Stimulated activated CD8-positive, alpha-beta memory T cell treated with anti-CD3 and anti-CD28 coated beads, Interleukin-2, amount 100 ng/mL, for 1 hour (primary cell): Measurements from ENCODE around the gene GARRE1.
"Not testable (repeated sequence)": the region's sequence is repeated elsewhere in the genome, so short reads cannot be mapped to it uniquely, and the experiment has no call there.

ENCODE experiments used
- DNase-seq, 2 donors: peaks; one replicate each; pipeline ENCODE4 v3.0.0-alpha.2; 2020; ENCODE audit warnings: low read depth in 2 of 2

GARRE1 gene

DNA sequence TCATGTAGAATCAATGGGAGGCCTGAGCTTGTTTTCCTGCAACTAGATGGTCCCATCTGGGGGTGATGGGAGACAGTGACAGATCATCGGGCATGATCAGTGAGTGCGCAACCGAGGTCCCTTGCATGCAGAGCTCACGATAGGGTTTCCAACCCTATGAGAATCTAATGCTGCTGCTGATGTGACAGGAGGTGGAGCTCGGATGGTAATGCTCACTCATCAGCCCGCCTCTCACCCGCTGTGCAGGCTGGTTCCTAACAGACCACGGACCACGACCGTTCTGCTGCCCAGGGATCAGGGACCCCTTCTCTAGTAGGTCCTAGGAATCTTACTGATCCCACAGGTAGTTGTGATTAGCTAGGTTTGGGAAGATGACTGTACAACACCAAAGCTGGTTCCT is 23.5 kb upstream of the GARRE1 start:
- no peak for DNase-seq

DNA sequence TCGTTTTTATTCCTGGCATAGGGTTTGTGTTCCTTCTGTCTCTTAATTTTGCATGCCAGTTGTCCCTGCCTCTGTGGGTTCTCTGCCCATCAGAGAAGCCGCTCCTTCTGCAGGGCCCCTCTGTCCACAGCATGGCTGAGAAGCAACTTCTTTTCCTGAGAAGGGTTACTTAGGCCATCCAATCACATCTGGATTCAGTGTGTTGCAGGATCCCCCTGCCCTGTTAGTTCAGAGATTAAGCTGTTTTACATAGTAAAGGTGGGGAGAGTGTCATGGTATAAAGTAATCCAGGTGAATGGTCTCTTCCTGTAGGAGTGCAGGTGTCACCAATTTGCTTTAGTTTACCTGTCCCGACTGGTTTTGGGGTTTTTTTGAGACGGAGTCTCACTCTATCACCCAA is 22.9 kb upstream of the GARRE1 start:
- no peak for DNase-seq

DNA sequence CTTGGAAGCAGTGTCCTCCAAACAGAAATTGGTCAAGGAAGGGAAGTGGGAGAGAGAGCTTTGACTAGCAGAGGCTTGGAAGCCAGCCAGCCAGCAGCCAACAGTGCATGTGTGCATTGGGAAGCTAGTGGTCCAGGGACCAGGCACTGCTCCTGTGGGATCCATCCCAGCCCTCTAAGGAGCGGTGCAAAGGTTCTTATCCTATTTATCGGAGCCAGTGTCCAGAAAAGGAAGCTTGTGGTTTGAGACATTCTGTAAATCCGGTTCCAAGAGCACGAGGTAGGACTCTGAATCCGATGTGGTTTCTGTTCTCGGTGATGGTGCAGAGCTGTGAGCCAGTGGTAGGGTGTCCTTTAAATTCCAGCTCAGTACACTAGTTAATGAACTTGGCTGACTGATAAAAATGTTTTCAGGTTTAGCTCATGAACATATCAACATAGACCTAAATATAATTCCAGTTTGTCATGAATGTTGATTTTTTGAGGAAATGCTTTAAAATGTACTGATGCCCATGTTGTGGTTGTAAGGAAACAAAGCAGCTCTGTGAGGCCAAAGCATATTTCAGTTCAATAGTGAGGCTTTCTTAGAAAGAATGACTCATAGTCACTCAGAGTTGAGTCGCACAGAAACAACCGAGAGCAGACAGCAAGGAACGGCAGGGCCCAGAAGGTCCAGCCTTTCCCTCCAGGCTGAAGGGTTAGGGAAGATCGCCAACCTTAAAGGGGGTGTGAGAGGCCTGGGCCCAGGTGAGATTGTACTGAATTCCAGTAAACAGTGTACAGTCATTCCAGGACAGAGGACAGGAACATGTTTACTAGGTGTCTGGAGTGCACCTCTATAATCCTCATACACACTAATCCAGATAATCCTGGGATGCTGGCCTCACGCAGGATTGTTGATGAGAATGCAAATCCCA is 21.5 kb upstream of the GARRE1 start:
- no peak for DNase-seq

DNA sequence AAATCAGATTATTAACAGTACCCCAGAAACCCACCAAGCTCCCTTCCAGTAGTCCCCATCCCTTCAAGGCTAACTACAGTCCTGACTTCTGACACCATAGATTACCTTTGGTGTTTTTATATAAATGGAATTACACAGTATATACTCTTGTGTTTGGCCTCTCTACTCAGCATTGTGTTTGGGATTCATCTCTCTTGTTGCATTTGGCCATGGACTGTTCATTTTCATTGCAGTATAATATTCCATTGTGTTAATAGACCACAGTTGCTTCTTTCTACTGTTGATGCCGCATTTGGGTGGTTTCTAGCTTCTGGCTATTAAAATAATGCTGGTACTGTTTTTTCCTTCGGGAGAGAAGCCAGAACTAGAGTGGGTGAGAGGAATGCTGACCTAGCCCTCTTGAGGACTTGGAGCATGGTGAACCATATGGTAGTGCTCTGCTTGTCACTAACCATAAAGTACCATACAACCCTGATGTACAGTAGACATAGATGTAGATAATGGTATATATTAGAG is 18.9 kb upstream of the GARRE1 start:
- DNase-seq: no peak

DNA sequence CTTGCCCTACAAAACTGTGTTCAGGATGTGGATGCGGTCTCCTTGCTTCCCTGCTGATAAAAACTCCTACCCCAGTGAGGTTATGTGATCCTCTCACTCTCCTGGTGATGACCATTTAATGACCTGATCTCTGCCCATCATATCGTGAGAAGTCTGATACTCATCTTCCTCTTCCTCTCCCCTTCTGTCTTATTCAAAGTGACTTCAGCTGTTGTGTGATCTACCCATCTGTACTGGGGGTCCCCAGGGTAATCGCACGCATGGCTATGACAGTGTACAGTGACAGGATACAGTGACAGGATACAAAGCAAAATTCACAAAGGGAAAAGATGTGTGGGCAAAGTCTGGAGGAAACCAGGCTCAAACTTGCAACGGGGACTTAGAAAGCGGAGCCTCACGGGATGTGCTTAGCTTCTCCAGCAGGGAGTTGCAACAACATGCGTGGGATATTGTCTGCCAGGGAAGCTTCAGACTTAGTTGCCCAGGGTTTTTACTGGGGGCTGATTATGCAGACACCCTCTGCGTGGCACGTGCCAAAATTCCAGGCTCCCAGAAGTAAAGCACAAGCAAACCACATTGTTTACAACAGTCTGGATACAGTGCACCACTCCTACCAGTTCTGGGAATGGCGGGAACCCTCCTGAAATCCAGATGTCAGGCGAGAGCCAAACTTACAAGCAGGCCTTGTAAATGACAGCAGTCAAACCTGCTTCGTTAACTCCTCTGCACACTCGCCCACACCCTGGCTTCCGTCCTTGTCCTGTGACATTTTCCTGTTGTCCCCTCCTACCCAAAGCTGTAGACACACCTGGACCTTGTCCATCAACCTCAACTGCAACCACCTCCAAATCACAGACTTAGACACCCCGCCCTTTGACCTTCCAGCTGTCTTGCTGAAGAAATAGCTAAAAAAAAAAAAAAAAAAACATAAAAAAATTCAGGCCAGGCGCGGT is 18.0 kb upstream of the GARRE1 start:
- no peak for DNase-seq

DNA sequence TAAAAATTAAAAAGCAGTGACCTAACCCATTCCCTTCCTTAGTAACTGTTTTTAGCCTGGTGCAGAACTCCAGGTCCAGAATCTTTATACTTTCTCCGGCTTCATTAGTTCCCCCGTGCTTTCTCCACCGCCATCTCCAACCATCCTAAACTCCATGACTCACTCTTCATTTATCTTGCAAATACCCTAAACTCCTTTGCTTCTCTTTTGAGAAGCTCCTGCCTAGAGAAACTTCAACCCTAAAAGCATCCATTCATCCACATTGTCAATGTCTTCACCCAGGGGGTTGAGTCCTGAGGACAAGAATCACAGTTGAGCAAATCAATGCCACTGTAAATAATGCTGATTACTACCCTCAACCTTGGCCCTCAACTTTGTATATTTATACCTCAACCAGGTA is 17.1 kb upstream of the GARRE1 start:
- DNase-seq: no peak

DNA sequence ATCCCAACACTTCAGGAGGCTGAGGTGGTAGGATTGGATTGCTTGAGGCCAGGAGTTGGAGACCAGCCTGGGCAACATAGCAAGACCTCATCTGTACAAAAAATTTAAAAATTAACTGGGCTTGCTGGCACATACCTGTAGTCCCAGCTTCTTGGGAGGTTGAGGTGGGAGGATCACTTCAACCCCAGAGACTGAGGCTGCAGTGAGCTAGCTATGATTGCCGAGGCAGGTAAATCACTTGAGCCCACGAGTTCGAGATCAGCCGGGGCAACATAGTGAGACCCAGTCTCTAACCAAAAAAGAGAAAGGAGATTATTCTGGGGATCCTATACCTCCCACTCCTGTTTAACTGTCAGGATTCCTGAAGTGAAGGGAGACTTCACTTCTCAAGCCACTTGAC is 16.4 kb upstream of the GARRE1 start:
- DNase-seq: no peak

DNA sequence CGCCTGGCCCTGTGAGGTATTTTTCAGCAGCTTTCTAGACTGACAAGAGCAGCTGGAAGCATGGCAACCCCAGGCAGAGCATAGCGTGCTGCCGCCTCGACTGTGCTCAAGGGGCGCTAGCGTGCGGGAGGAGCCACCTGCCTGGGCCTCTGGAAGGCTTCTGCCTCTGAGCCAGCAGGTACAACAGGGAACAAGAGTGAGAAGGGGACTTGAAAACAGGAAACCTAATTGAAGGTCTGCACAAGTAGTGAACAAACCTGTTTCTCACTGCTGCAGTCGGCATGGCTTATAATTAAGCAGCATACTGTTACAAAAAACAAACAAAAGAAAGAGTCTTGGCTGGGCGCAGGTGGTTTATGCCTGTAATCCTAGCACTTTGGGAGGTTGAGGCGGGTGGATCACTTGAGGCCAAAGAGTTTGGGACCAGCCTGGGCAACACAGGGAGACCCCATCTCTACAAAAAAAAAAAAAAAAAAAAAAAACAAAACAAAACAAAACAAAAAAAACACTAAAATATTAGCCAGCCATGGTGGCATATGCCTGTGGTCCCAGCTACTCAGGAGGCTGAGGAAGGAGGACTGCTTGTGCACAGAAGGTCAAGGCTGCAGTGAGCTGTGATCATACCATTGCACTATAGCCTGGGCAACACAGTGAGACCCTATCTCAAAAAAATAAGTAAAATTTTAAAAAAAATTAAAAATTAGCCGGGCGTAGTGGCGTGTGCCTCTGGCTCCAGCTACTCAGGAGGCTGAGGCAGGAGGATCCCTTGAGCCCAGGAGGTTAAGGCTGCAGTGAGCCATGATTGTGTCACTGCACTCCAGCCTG is 12.6 kb upstream of the GARRE1 start:
- DNase-seq: no peak

DNA sequence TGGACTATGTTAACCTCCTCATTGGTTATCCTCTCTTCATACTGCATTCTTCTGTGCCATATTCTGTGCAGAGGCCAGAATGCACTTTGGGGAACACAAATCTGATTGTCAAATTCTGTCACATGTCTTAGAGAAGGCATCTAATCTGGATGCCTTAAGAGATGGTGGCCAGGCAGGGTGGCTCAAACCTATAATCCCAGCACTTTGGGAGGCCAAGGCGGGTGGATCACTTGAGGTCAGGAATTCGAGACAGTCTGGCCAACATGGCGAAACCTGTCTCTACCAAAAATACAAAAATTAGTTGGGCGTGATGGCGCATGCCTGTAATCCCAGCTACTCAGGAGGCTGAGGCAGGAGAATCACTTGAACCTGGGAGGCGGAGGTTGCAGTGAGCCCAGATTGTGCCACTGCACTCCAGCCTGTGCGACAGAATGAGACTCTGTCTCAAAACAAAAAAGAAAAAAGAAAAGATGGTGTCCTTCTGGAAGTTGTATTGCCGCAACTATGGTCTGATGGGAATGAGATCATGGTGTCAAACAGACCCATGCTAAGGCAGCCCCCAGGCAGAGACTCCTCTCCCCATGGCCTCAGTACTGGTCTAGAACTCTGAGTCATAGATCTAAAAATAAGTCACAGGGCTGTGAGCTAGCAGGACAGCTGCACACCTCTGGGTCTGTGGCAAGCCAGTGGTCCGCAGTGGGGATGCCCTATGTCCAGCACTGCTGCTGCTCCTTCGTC is 11.0 kb upstream of the GARRE1 start:
- DNase-seq: not testable (repeated sequence)

DNA sequence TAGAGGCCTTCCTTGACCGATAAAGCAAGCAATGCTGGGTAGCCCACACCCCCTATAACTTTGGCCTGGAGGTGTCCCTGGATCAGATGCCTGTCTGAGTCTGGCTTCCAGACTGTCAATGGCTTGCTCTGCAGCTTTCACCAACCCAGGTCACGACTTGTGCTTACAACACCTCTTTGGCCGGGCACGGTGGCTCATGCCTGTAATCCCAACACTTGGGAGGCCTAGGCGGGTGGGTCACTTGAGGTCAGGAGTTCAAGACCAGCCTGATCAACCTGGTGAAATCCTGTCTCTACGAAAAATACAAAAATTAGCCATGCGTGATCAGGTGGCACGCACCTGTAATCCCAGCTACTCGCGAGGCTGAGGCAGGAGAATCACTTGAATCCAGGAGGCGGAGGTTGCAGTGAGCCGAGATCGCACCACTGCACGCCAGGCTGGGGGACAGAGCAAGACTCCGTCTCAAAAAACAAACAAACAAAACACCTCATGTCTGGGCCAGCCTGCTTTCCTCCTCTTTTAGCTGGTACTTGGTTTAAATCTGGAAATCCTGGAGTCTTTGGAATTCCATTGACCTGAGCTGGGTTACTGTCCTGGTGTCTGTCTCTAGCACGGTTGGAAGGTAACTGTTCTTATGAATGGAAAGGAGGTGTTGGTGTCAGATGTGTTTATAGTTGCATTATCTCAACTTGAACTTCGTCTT is 10.3 kb upstream of the GARRE1 start:
- no peak for DNase-seq

DNA sequence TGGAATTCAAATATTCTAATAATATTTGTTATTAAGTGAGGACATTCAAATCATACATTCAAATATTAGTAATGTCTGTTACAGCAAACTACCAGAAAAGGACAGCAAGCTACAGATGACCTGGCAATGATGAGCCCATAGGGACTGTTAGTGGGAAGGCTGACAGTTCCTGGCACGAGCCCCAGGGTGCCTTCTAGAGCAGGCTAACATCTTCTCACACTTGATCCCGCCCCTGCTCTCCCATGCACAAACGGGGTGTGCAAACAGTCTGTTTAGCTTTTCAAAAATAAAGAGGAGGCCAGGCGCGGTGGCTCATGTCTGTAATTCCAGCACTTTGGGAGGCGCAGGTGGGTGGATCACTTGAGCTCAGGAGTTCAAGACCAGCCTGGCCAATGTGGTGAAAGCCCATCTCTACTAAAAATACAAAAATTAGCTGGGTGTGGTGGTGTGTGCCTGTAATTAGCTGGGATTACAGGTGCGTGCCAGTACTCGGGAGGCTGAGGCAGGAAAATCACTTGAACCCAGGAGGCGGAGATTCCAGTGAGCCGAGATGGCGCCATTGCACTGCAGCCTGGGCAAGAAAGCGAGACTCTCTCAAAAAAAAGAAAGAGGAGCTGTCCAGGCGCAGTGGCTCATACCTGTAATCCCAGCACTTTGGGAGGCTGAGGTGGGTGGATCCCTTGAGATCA is 9.6 kb upstream of the GARRE1 start:
- DNase-seq: no peak

DNA sequence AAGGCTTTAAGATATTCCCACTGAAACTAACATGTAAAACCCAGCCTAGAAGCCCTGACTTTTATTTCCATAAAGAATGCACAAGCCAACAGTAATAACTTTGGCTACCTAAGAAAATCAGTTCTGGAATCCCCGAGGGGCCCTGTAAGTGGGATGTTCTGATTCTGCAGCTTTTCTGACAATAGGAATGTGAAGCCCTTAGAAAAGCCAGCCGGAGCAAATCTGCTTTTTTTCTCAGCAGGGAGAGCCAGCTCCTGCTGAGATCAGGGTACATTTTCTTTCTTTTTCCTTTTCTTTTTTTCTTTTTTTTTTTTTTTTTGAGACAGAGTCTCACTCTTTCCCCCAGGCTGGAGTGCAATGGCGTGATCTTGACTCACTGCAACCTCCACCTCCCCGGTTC is 8.0 kb upstream of the GARRE1 start:
- no peak for DNase-seq

DNA sequence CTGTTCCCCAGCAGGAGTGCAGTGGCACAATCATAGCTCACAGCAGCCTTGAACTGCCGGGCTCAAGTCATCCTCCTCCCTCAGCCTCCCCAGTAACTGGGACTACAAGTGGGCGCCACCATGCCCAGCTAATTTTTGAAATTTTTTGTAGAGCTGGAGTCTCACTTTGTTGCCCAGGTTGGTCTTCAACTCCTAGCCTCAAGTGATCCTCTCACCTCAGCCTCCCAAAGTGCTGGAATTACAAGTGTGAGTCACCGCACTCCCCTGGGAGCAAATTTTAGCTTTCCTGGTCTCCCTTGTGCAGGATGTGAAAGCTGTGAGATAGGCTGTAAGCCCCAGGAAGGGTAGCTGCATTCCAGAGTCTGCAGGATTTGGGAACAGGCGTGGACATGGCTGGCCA is 5.4 kb upstream of the GARRE1 start:
- no peak for DNase-seq

DNA sequence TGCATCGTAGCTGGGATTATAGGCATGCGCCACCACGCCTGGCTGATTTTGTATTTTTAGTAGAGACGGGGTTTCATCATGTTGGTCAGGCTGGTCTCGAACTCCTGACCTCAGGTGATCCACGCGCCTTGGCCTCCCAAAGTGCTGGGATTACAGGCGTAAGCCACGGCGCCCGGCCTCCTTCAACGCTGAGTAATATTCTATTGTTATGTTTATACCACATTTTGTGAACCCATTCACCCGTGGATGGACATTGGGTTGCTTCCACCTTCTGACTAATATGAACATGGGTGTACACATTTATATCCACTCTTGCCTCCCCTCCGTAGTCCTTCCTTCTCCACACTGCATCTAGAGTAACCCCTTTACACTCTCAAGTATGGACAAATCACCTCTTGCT is 1.2 kb upstream of the GARRE1 start:
- DNase-seq: not testable (repeated sequence)

DNA sequence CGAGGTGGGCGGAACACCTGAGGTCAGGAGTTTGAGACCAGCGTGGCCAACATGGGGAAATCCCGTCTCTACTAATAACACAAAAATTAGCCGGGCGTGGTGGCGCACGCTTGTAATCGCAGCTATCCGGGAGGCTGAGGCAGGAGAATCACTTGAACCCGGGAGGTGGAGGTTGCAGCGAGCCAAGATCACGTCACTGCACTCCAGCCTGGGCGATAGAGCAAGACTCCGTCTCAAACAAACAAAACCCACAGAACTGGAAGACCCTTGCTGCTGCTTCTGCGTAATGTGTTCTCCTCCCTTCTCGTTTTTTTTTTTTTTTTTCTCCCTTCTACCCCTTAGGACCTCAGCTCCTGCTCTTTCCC is 691 bp upstream of the GARRE1 start:
- DNase-seq: not testable (repeated sequence)

DNA sequence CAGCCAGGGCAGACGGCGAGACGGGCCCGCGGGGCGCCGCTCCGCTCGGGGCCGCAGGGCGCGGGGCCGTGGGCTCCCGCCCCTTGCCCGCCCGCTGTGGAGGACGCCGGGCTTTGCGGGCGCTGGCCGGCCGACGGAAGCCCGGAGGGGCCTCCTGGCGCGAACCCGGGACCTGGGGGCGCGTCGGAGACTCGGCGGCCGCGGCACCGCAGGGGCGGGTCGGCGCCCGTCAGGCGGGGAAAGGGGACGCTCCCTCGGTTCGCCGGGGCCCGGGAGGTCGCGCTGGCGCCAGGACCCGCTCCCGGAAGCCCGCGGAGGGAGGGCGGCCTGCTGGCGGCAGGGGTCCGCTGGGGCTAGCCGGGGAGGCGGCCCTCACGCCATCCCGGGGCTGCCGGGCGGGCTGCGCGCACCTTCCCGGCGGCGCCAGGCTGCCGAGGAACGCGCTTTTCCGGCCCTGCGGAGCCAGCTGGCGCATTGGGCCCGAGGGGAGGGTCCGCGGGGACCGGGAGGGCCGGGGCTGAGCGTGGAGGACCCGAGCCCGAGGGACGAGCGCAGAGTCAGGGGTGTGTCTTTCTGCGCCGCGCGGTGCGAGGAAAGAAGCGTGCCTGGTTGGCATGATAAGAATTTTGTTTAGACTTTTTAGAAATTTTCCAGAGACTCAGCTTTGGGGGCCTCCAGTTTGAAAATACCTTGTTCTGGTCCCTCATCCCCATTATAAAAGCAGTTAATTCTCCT is 511 bp downstream of the GARRE1 start:
- DNase-seq: no peak

DNA sequence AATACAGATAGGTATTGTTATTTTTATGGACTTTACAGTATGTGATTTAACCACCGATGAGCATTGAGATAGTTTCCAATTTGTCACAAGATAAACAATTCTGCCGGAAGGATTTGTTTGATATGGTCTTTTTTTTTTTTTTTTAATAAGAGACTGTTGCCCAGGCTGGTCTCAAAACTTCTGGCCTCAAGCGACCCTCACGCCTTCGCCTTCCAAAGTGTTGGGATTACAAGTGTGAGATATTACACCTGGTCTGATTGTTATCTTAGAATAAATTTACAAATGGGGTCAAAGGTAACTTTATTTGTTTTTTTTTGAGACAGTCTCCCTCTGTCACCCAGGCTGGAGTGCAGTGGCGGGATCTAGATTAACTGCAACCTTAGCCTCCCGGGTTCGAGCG is 1.2 kb downstream of the GARRE1 start:
- no peak for DNase-seq

DNA sequence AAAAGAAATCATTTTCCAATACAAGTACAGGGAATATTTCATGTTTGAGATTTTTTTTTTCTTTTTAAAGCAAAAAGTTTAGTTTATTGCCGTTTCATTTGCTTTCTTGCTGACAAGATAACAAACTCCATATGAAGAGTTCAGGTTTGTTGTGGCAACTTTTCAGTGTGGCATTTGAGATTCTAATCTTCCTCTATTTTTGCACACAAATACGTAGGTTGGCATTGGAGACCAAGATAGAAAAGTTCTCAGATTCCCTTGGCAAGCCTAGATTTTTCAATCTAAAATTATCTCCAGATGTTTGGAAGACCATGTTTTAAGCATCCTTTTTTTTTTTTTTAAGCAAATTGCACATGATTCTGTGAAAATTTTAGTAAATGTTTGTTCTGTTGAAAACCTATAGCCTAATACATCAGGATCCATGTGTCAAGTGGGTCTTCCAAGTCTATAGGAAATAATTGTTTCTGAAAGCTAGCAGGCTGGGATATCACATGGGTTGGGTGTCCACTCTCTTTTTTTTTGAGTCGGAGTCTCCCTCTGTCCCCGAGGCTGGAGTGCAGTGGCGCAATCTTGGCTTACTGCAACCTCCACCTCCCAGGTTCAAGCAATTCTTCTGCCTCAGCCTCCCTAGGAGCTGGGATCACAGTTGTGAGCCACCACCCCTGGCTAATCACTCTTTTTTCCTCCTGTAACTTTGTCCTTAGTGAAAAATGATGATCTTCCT is 2.6 kb downstream of the GARRE1 start:
- no peak for DNase-seq
